HepG2 (cell line): ENCODE measurements around the gene HHLA2. TPM values are rescaled to one million over a fixed set of nuclear protein-coding genes. Genes with fewer than 3 reads are reported as not detected.
"Not testable (repeated sequence)": the region's sequence is repeated elsewhere in the genome, so short reads cannot be mapped to it uniquely, and the experiment has no call there.

ENCODE experiments used
- ATAC-seq: fragments of 200-7000 bp; cut with Tn5 transposase; 3 replicates; pipeline ENCODE4 v1.9.1; 2020; ENCODE audit warnings: mild to moderate bottlenecking, moderate library complexity
- BruUV-seq: library from RNA; stranded (reverse); fragments of 400-500 nt; replicated peaks from 2 replicates; lab custom pipeline; 2021; lab: Mats Ljungman, UMichigan
- CTCF ChIA-PET: fragments of 300-600 bp; formaldehyde crosslinking; extraction: SDS; loops from one replicate; lab custom pipeline; 2021; ENCODE audit warnings: low total read pairs, inconsistent platforms, low intra/inter-chr PET ratio; lab: Yijun Ruan, JAX
- POLR2A ChIA-PET: fragments of 350-600 bp; sonication (Branson Sonifier 250); formaldehyde crosslinking; loops from one replicate; lab custom pipeline; 2020; ENCODE audit warnings: antibody characterized with exemption, inconsistent platforms; lab: Yijun Ruan, JAX
- DNase-seq: peaks from one replicate; pipeline ENCODE4 v3.0.0-alpha.2; 2015; ENCODE audit warnings: low spot score
- FAIRE-seq: peaks from 3 replicates; lab custom pipeline; 2011; peaks lifted over from hg19 to GRCh38; lab: Jason Lieb, UNC
- H2AFZ ChIP-seq: one replicate; pipeline ENCODE4 v1.6.1; 2011; ENCODE audit warnings: low read length, inconsistent platforms
- H3K27ac ChIP-seq: fragments of 300-600 bp; 3 replicates; pipeline ENCODE4 v1.8.0; 2011; ENCODE audit warnings: mixed run types, mild to moderate bottlenecking, mixed read lengths, low read length, inconsistent platforms; ENCODE audit not compliant: insufficient read depth; ENCODE audit errors: extremely low read length
- H3K27me3 ChIP-seq, 2 experiments: fragments of 200-600 bp in 1 of 2; 2 replicates in 1 of 2; 3 replicates in 1 of 2; pipeline versions ENCODE4 v1.6.0 to v1.8.0; 2011; ENCODE audit warnings: low read length in 2 of 2, mild to moderate bottlenecking in 2 of 2, moderate library complexity in 2 of 2, inconsistent platforms in 1 of 2; ENCODE audit not compliant: insufficient read depth in 2 of 2, control insufficient read depth in 1 of 2
- H3K36me3 ChIP-seq, 2 experiments: fragments of 200-600 bp in 1 of 2; replicated peaks in 1 of 2; 2 replicates in 1 of 2; 3 replicates in 1 of 2; pipeline versions ENCODE4 v1.5.1 to v1.8.0; 2011; ENCODE audit warnings: low read length in 2 of 2, inconsistent platforms in 1 of 2; ENCODE audit not compliant: insufficient read depth in 2 of 2, control insufficient read depth in 1 of 2
- H3K4me1 ChIP-seq: 2 replicates; pipeline ENCODE4 v1.5.1; 2012; ENCODE audit warnings: low read length, inconsistent platforms; ENCODE audit not compliant: insufficient read depth
- H3K4me2 ChIP-seq: 2 replicates; pipeline ENCODE4 v1.6.0; 2011; ENCODE audit warnings: low read depth, low read length, inconsistent platforms
- H3K4me3 ChIP-seq, 3 experiments: fragments of 200-600 bp in 1 of 3; sonication (generic), shearing (Covaris generic) in 1 of 3; replicated peaks in 1 of 3; 2 replicates each; pipeline ENCODE4 v1.5.1; 2011 to 2016; ENCODE audit warnings: low read length in 3 of 3, inconsistent platforms in 2 of 3, low read depth in 2 of 3, mild to moderate bottlenecking in 2 of 3, control low read depth in 1 of 3, mixed read lengths in 1 of 3; ENCODE audit not compliant: insufficient read depth in 1 of 3
- H3K79me2 ChIP-seq: one replicate; pipeline ENCODE4 v1.6.1; 2011; ENCODE audit warnings: low read length, inconsistent platforms; ENCODE audit not compliant: insufficient read depth
- H3K9ac ChIP-seq: 2 replicates; pipeline ENCODE4 v1.6.0; 2011; ENCODE audit warnings: mild to moderate bottlenecking, low read depth, low read length, inconsistent platforms; ENCODE audit not compliant: insufficient read depth
- H3K9me3 ChIP-seq: 2 replicates; pipeline ENCODE4 v1.5.1; 2012; ENCODE audit warnings: mild to moderate bottlenecking, low read length
- H4K20me1 ChIP-seq: 2 replicates; pipeline ENCODE4 v1.6.0; 2011; ENCODE audit warnings: inconsistent platforms, mild to moderate bottlenecking, low read length, moderate library complexity; ENCODE audit not compliant: insufficient read depth
- GTF3A ChIP-seq: sonication (generic); formaldehyde crosslinking; conservative IDR thresholded peaks from 2 replicates; pipeline ENCODE4 v1.4.0; 2020; ENCODE audit warnings: mild to moderate bottlenecking, missing genetic modification reagents
- HDAC1 ChIP-seq: sonication (generic); formaldehyde crosslinking; IDR thresholded peaks from 2 replicates; pipeline ENCODE4 v1.5.1; 2020; ENCODE audit warnings: mild to moderate bottlenecking, missing genetic modification reagents
- HOXA3 ChIP-seq: sonication (generic); formaldehyde crosslinking; IDR thresholded peaks from 2 replicates; pipeline ENCODE4 v1.5.0; 2020; ENCODE audit warnings: missing genetic modification reagents
- POGZ ChIP-seq: sonication (generic); formaldehyde crosslinking; IDR thresholded peaks from 2 replicates; pipeline ENCODE4 v1.4.0; 2020; ENCODE audit warnings: mild to moderate bottlenecking, missing genetic modification reagents
- RELA ChIP-seq: sonication (generic); formaldehyde crosslinking; IDR thresholded peaks from 2 replicates; pipeline ENCODE4 v1.4.0; 2020; ENCODE audit warnings: missing genetic modification reagents
- RXRB ChIP-seq: IDR thresholded peaks from 2 replicates; pipeline ENCODE4 v1.6.1; 2016; ENCODE audit warnings: borderline replicate concordance, missing genetic modification reagents, missing compliant biosample characterization
- SMC3 ChIP-seq: IDR thresholded peaks from 2 replicates; pipeline ENCODE4 v1.6.1; 2011; ENCODE audit warnings: low read length, improper control_type of control experiment
- TFDP2 ChIP-seq: sonication (generic); formaldehyde crosslinking; IDR thresholded peaks from 2 replicates; pipeline ENCODE4 v1.4.0; 2020; ENCODE audit warnings: missing genetic modification reagents
- ZNF136 ChIP-seq: sonication (generic); formaldehyde crosslinking; IDR thresholded peaks from 2 replicates; pipeline ENCODE4 v1.8.1; 2022; ENCODE audit warnings: low read depth, mild to moderate bottlenecking, moderate library complexity, missing genetic modification reagents
- ZNF530 ChIP-seq: sonication (generic); formaldehyde crosslinking; IDR thresholded peaks from 2 replicates; pipeline ENCODE4 v1.5.0; 2020; ENCODE audit warnings: low read depth, mild to moderate bottlenecking, missing genetic modification reagents
- ZNF598 ChIP-seq: sonication (generic); formaldehyde crosslinking; IDR thresholded peaks from 2 replicates; pipeline ENCODE4 v1.5.1; 2020; ENCODE audit warnings: mild to moderate bottlenecking, missing genetic modification reagents, borderline replicate concordance
- WGBS: methylation state at CpG from one replicate; pipeline ENCODE4 v1.1.6; 2017; ENCODE audit warnings: low lambda C conversion rate; 5-methylcytosine and 5-hydroxymethylcytosine counted together
- in situ Hi-C: cut with HindIII; loops from 2 replicates; pipeline ENCODE4 v1.10.0; 2017; ENCODE audit warnings: low pct_unique_long_range_greater_than_20kb; ENCODE audit not compliant: extremely low pct_ligation_motif_present
- intact Hi-C: fragments of 100-400 bp; cut with micrococcal nuclease; formaldehyde crosslinking; loops from one replicate; pipeline ENCODE4 v1.10.0; 2022; ENCODE audit not compliant: unreplicated experiment
- polyA plus RNA-seq, 8 experiments: library from polyadenylated mRNA; depleted of rRNA in 3 of 8; stranded (reverse) in 7 of 8; unstranded in 1 of 8; fragments of >200 nt; fragmentation: Illumina TruSeq in 4 of 8; extraction: Trizol in 4 of 8; gene quantifications; 2 replicates each; pipeline versions ENCODE4 v1.2.1 to v1.2.3, GENCODE V29; 2011 to 2016; ENCODE audit warnings: low read depth in 4 of 8, missing spikeins in 1 of 8, mixed read lengths in 1 of 8; ENCODE audit not compliant: insufficient read depth in 1 of 8
- total RNA-seq, 5 experiments: library from RNA; depleted of rRNA; stranded (reverse); fragments of >200 nt; fragmentation: Illumina TruSeq; extraction: Trizol; gene quantifications; 2 replicates each; pipeline ENCODE4 v1.2.3, GENCODE V29; 2016; ENCODE audit warnings: low read depth in 1 of 5

The HHLA2 gene
- total and polyA plus RNA-seq, 2 of the 13 experiments (the other 11 are each of a cell fraction or from before 2014, with no cell fraction given): not detected

GRCh38 chr3:108255131-108255530, 41.2 kb upstream of the HHLA2 start:
- no peaks in the 10 kb centered on the region for H3K27me3 ChIP-seq
- H3K4me1 ChIP-seq: no peaks in the 10 kb centered on the region
- no peak overlapping the region for H3K9ac ChIP-seq
- no peaks in the 10 kb centered on the region for H3K36me3 ChIP-seq
- in situ Hi-C loops (no loop called here), intact Hi-C loops (no loop called here)
- POLR2A ChIA-PET: no interaction called here
- H3K9me3 ChIP-seq: no peaks in the 10 kb centered on the region
- CTCF ChIA-PET: no interaction called here
- no peak overlapping the region for H3K4me2 ChIP-seq
- no peak overlapping the region for H3K4me3 ChIP-seq
- no peaks in the 10 kb centered on the region for H3K79me2 ChIP-seq
- no peak for ATAC-seq
- no peak overlapping the region for H3K27ac ChIP-seq
- TF ChIP-seq RELA (CRISPR knock-in tag) (no peak), RXRB (no peak), ZNF136 (no peak), HOXA3 (no peak), POGZ (no peak), TFDP2 (no peak), ZNF530 (CRISPR knock-in tag) (no peak), SMC3 (no peak), GTF3A (CRISPR knock-in tag) (no peak), HDAC1 (CRISPR knock-in tag) (no peak), ZNF598 (CRISPR knock-in tag) (no peak)
- TF ChIP-seq, all 625 proteins: peak for 0
- FAIRE-seq (no peak), DNase-seq (no peak)
- no TSS peak for BruUV-seq
- Histone ChIP-seq H4K20me1 (no peaks in the 10 kb centered on the region), H2AFZ (no peak overlapping the region)

- ATAC-seq, H4K20me1 ChIP-seq, H2AFZ ChIP-seq, DNase-seq, BruUV-seq, POLR2A ChIA-PET, H3K4me1 ChIP-seq, H3K79me2 ChIP-seq, H3K27ac ChIP-seq, H3K27me3 ChIP-seq, H3K36me3 ChIP-seq, H3K9me3 ChIP-seq, FAIRE-seq, in situ Hi-C loops, CTCF ChIA-PET, H3K4me2 ChIP-seq, H3K9ac ChIP-seq, H3K4me3 ChIP-seq, intact Hi-C loops: not testable (repeated sequence)
- WGBS: 17% methylated on average over 5 of the region's 5 CpGs
These were observed 31.6 kb upstream of the HHLA2 start for GRCh38 chr3:108264534-108265298.

- H3K4me2 ChIP-seq, intact Hi-C loops, H3K9ac ChIP-seq, CTCF ChIA-PET, H3K4me3 ChIP-seq, ATAC-seq, POLR2A ChIA-PET, BruUV-seq, H3K36me3 ChIP-seq, in situ Hi-C loops, H3K27me3 ChIP-seq, DNase-seq, FAIRE-seq, H3K4me1 ChIP-seq, H3K79me2 ChIP-seq, H4K20me1 ChIP-seq, H3K9me3 ChIP-seq, H3K27ac ChIP-seq, H2AFZ ChIP-seq: not testable (repeated sequence)
- WGBS: 4% methylated on average over 3 of the region's 3 CpGs
These were observed 28.1 kb upstream of the HHLA2 start for GRCh38 chr3:108268235-108268634.
